Measurements from ENCODE around the gene GDF3. TPM values are rescaled to one million over a fixed set of nuclear protein-coding genes. Genes with fewer than 3 reads are reported as not detected.
"Not testable (repeated sequence)": the region's sequence is repeated elsewhere in the genome, so short reads cannot be mapped to it uniquely, and the experiment has no call there.

GDF3 gene
- total and polyA plus RNA-seq, 2 donors (not counting 1 experiment from before 2014, with no cell fraction given) = not detected

DNA sequence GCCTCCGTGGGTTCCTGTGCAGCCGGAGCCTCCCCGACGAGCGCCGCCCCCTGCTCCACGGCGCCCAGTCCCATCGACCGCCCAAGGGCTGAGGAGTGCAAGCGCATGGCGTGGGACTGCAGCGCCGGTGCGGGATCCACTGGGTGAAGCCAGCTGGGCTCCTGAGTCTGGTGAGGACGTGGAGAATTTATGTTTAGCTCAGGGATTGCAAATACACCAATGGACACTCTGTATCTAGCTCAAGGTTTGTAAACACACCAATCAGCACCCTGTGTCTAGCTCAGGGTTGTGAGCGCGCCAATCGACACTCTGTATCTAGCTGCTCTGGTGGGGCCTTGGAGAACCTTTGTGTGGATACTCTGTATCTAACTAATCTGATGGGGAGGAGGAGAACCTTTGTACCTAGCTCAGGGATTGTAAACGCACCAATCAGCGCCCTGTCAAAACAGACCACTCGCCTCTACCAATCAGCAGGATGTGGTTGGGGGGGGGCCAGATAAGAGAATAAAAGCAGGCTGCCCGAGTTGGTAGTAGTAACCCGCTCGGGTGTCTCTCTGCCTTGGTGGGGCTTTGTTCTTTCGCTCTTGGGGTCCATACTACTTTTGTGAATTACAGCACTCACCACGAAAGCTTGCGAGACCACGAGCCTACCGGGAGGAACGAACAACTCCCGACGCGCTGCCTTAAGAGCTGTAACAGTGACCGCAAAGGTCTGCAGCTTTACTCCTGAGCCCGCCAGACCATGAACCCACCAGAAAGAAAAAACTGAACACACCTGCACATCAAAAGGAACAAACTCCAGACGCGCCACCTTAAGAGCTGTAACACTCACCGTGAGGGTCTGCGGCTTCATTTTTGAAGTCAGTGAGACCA lies 55.2 kb downstream of the GDF3 start:
- H3K79me2 ChIP-seq (ENCODE audit: control insufficient read depth, insufficient read depth, low read length); H3K27me3 ChIP-seq (replicated peaks in 1 of 4; ENCODE audit: control extremely low read depth in 1 of 4, control insufficient read depth in 3 of 4, insufficient read depth in 4 of 4, low read length in 3 of 4); H3K9me3 Mint-ChIP-seq (ENCODE audit: insufficient read depth); intact Hi-C loops (cut with micrococcal nuclease); H3K9me3 ChIP-seq (ENCODE audit: control extremely low read depth in 1 of 3, control insufficient read depth in 2 of 3, insufficient read depth in 1 of 3, low read length in 2 of 3); H3K27ac ChIP-seq (ENCODE audit: low read length in 2 of 2); H4K20me1 ChIP-seq (ENCODE audit: control insufficient read depth, insufficient read depth, low read length, poor library complexity, severe bottlenecking); POLR2A ChIA-PET; H3K9ac ChIP-seq (ENCODE audit: low read length); H3K36me3 ChIP-seq (replicated peaks in 1 of 2; ENCODE audit: control extremely low read depth in 1 of 2, control insufficient read depth in 1 of 2, extremely low read depth in 1 of 2, insufficient read depth in 2 of 2, low read length in 1 of 2): not testable (repeated sequence)
- Mint-ChIP-seq H3K4me3 (peak overlapping the region; percentile 71), H3K27ac (peak overlapping the region; percentile 61), H3K4me1 (peaks cover 19% of the 10 kb centered on the region), H3K27me3 (peaks cover 42% of the 10 kb centered on the region)
- 30% methylated on average over 26 of the region's 40 CpGs for WGBS (ENCODE audit: insufficient coverage)
- CTCF ChIA-PET = interaction anchor here (0.5 to 7.8 kb wide), 7 partner anchors 8 to 418 kb away, joined by 3 to 80 read pairs (median 4); no protein-coding TSS in a partner anchor
- DNase-seq (peak; percentile 51), ATAC-seq (ENCODE audit: low read depth) (peak; percentile 15)
- Histone ChIP-seq H3K4me2 (replicated peaks; ENCODE audit: low read depth, low read length, poor library complexity, severe bottlenecking) (peak overlapping the region; percentile 30), H3K4me1 (ENCODE audit: control insufficient read depth in 2 of 2, insufficient read depth in 2 of 2, low read length in 2 of 2) (peaks cover 4 to 14% of the 10 kb centered on the region in 2 donors), H3K4me3 (ENCODE audit: control extremely low read depth in 1 of 5, extremely low read depth in 1 of 5, insufficient read depth in 1 of 5, low read depth in 2 of 5, low read length in 4 of 5) (peak overlapping the region in 1 of 5 experiments; percentile 21), H2AFZ (ENCODE audit: insufficient read depth, low read depth, low read length, poor library complexity, severe bottlenecking) (peak overlapping the region; percentile 15)

Other genes with a start within 250 kb of the GDF3 start
- gene CD163, start 192.0 kb downstream of the GDF3 start, total RNA-seq = 1.1 and 2.2 TPM in 2 replicates
- 0.39 and 1.8 TPM in 2 replicates for gene CD163, start 192.0 kb downstream of the GDF3 start, polyA plus RNA-seq
- gene APOBEC1, start 29.9 kb downstream of the GDF3 start, total RNA-seq = not detected in 2 replicates
- not detected in 2 replicates for gene APOBEC1, start 29.9 kb downstream of the GDF3 start, polyA plus RNA-seq
- gene DPPA3, start 15.7 kb upstream of the GDF3 start, total RNA-seq = not detected in 2 replicates
- not detected in 2 replicates for gene DPPA3, start 15.7 kb upstream of the GDF3 start, polyA plus RNA-seq
- gene CLEC4C, start 51.6 kb upstream of the GDF3 start, total RNA-seq = 0.39 TPM in 1 of 2 replicates, not detected in the other
- gene CLEC4C, start 51.6 kb upstream of the GDF3 start, polyA plus RNA-seq = 0.63 and 1.4 TPM in 2 replicates
- not detected in 2 replicates for gene NANOGNB, start 69.4 kb upstream of the GDF3 start, total RNA-seq
- not detected in 2 replicates for gene NANOGNB, start 69.4 kb upstream of the GDF3 start, polyA plus RNA-seq
- gene NANOG, start 93.6 kb upstream of the GDF3 start, total RNA-seq = not detected in 2 replicates
- gene NANOG, start 93.6 kb upstream of the GDF3 start, polyA plus RNA-seq = not detected in 2 replicates
- gene SLC2A14, start 177.1 kb upstream of the GDF3 start, total RNA-seq = 4.0 and 4.7 TPM in 2 replicates
- gene SLC2A14, start 177.1 kb upstream of the GDF3 start, polyA plus RNA-seq = 2.5 and 8.5 TPM in 2 replicates
- gene SLC2A3, start 240.4 kb upstream of the GDF3 start, total RNA-seq = 209 and 215 TPM in 2 replicates
- gene SLC2A3, start 240.4 kb upstream of the GDF3 start, polyA plus RNA-seq = 284 and 440 TPM in 2 replicates